ENCODE results near the gene TTLL7. TPM values are rescaled to one million over a fixed set of nuclear protein-coding genes. Genes with fewer than 3 reads are reported as not detected.

The TTLL7 gene
- total and polyA plus RNA-seq, 8 donors: 3.9 to 15.0 (median 6.4) TPM

GRCh38 chr1:83857716-83858115 lies 141.2 kb downstream of the TTLL7 start:
- no peak overlapping the region for H3K4me3 ChIP-seq
- no peak for TF ChIP-seq CTCF (IDR thresholded peaks at IDR 0.05)
- H3K9me3 ChIP-seq: no peaks in the 10 kb centered on the region
- DNase-seq: peak in 1 of 4 donors; percentile 16
- peaks cover 0 to 9% of the 10 kb centered on the region in 2 donors for H3K27me3 ChIP-seq
- H3K27ac ChIP-seq: no peak overlapping the region
- H3K36me3 ChIP-seq: no peaks in the 10 kb centered on the region
- H3K4me1 ChIP-seq: no peaks in the 10 kb centered on the region
- intact Hi-C loops (cut with DNase I): no loop called here
- ATAC-seq: no peak

- TF ChIP-seq CTCF (IDR thresholded peaks at IDR 0.05): peak in 1 of 2 donors; percentile 25
- no peaks in the 10 kb centered on the region for H3K4me1 ChIP-seq
- no peaks in the 10 kb centered on the region for H3K36me3 ChIP-seq
- H3K27ac ChIP-seq: no peak overlapping the region
- intact Hi-C loops (cut with DNase I): no loop called here
- H3K9me3 ChIP-seq: no peaks in the 10 kb centered on the region
- DNase-seq: peak in 2 of 4 donors; percentile 42 to 53
- peaks cover 0 to 9% of the 10 kb centered on the region in 2 donors for H3K27me3 ChIP-seq
- no peak overlapping the region for H3K4me3 ChIP-seq
- ATAC-seq: no peak
Measured at GRCh38 chr1:83857103-83857502, 141.8 kb downstream of the TTLL7 start.

- H3K27ac ChIP-seq: no peak overlapping the region
- H3K36me3 ChIP-seq: no peaks in the 10 kb centered on the region
- intact Hi-C loops (cut with DNase I): no loop called here
- TF ChIP-seq CTCF (IDR thresholded peaks at IDR 0.05): no peak
- no peaks in the 10 kb centered on the region for H3K4me1 ChIP-seq
- ATAC-seq (no peak), DNase-seq (no peak)
- no peaks in the 10 kb centered on the region for H3K9me3 ChIP-seq
- no peak overlapping the region for H3K4me3 ChIP-seq
- H3K27me3 ChIP-seq: peaks cover 0 to 9% of the 10 kb centered on the region in 2 donors
Measured at GRCh38 chr1:83856381-83856780, 142.6 kb downstream of the TTLL7 start.

GRCh38 chr1:83854456-83854855 lies 144.5 kb downstream of the TTLL7 start:
- Histone ChIP-seq H3K4me1 (no peaks in the 10 kb centered on the region), H3K4me3 (no peak overlapping the region), H3K27ac (no peak overlapping the region), H3K27me3 (no peaks in the 10 kb centered on the region), H3K36me3 (no peaks in the 10 kb centered on the region), H3K9me3 (no peaks in the 10 kb centered on the region)
- TF ChIP-seq CTCF (IDR thresholded peaks at IDR 0.05): no peak
- DNase-seq (no peak), ATAC-seq (no peak)
- intact Hi-C loops (cut with DNase I): no loop called here

- ATAC-seq: no peak
- intact Hi-C loops (cut with DNase I): no loop called here
- no peak overlapping the region for H3K4me3 ChIP-seq
Measured at GRCh38 chr1:83850834-83851233, 148.1 kb downstream of the TTLL7 start.

More at GRCh38 chr1:83850834-83851233, 148.1 kb downstream of the TTLL7 start:
- Histone ChIP-seq H3K27ac (no peak overlapping the region), H3K4me1 (no peaks in the 10 kb centered on the region), H3K36me3 (no peaks in the 10 kb centered on the region), H3K27me3 (no peaks in the 10 kb centered on the region), H3K9me3 (no peaks in the 10 kb centered on the region)
- TF ChIP-seq CTCF (IDR thresholded peaks at IDR 0.05): no peak
- DNase-seq: no peak
